GM19240 (cell line): ENCODE results near the gene STX5.
"Not testable (repeated sequence)": the region's sequence is repeated elsewhere in the genome, so short reads cannot be mapped to it uniquely, and the experiment has no call there.

Source experiments
- DNase-seq: peaks from one replicate; pipeline ENCODE4 v3.0.0; 2011; ENCODE audit warnings: low spot score; ENCODE audit not compliant: insufficient read length

STX5 gene

GRCh38 chr11:62786318-62787004 lies 45.4 kb downstream of the STX5 start:
- peak; percentile 88 for DNase-seq

- DNase-seq: no peak
These were observed 49.1 kb downstream of the STX5 start for GRCh38 chr11:62782753-62783152.

GRCh38 chr11:62778441-62778840 lies 53.4 kb downstream of the STX5 start:
- no peak for DNase-seq

GRCh38 chr11:62777389-62777788 lies 54.5 kb downstream of the STX5 start:
- no peak for DNase-seq

- DNase-seq: no peak
These were observed 56.2 kb downstream of the STX5 start for GRCh38 chr11:62775646-62776045.

GRCh38 chr11:62774407-62774806 lies 57.4 kb downstream of the STX5 start:
- no peak for DNase-seq

DNA sequence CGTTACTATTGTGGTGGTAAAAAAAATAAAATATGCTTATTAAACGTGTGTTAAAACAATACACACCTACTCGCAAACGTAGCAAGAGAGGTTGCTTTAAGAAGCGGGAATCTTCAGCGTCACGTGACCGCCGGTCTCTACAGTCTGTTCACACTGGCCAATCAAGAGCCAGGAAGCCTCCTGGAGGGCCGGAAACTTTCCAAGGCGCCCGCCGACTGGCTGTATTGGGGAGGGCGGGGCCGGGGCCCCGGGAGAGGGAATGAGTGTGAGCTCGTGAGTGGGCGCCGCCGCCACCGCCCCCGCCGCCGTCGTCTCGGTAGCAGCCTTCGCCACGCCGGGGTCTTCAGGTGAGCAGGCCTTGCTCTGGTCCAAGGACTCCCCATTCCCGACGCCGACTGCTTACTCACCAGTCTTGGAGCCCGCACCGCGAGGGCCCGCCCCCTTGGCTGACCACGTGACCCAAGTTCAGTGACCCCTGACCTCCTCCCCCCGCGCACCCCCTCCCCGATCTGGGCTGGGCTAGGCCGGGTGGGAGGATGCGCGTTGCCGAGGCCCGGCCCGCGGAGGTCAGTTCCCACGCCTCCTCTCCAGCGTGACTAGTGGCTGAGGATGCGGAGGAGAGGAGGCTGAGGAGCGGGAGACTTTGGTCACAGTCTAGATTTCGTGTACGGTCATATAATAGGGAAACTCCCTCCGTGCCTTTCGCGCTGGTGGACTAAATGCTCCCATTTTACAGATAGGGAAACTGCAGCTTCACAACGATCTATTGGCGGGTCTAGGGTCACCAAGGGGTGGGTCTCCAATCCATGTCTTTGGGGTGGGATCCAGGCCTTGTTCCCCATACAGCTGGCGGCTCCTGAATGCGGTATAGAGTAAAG lies 60.5 kb downstream of the STX5 start, which contains the start of gene TAF6L:
Gene TAF6L (plus strand): TSS at position 253 of the 878 bp plus-strand sequence. CDS start 4,388 bp downstream, outside the sequence.
- DNase-seq: peak; percentile 81

DNA sequence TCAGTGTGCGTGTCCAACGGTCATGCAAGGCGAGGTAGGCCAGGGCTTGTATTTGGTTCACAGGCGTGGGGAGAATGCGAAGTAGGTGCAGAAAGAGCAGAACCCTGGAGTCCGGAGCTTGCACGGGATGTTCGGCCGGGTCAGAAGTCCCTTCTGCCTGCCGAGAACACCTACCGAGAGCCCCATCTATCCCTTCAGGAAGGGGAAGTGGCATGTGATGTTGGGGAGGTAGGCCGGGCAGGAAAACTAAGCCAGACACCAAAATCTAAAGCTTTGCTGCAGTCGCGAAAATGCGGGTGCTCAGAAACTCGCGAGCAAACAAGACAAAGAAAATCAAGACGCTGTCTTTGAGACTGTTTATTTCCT lies 61.1 kb downstream of the STX5 start:
- no peak for DNase-seq

DNA sequence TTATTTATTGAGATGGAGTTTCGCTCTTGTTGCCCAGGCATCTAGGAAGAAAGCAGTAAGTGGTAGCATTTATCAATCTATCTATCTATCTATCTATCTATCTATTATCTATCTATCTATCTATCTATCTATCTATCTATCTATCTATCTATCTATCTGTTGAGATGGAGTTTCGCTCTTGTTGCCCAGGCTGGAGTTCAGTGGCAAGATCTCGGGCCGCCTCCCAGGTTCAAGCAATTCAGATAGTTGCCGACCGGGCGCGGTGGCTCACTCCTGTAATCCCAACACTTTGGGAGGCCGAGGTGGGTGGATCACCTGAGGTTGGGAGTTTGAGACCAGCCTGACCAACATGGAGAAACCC lies 71.0 kb downstream of the STX5 start:
- DNase-seq: not testable (repeated sequence)

- DNase-seq: no peak
These were observed 73.7 kb downstream of the STX5 start for GRCh38 chr11:62757846-62758788.
